GOT3 (cell line): ENCODE measurements around the gene BPIFA3.

Source experiments
- DNase-seq: peaks from one replicate; lab custom pipeline; 2025; ENCODE audit warnings: mixed read lengths; lab: John Stamatoyannopoulos, UW

Gene BPIFA3

GRCh38 chr20:33224399-33224798, 7.2 kb downstream of the BPIFA3 start:
- no peak for DNase-seq

GRCh38 chr20:33229843-33230242, 12.7 kb downstream of the BPIFA3 start:
- no peak for DNase-seq

- DNase-seq = no peak
Measured at GRCh38 chr20:33231237-33231636, 14.1 kb downstream of the BPIFA3 start.

- DNase-seq = no peak
Measured at GRCh38 chr20:33232486-33233072, 15.4 kb downstream of the BPIFA3 start.

DNA sequence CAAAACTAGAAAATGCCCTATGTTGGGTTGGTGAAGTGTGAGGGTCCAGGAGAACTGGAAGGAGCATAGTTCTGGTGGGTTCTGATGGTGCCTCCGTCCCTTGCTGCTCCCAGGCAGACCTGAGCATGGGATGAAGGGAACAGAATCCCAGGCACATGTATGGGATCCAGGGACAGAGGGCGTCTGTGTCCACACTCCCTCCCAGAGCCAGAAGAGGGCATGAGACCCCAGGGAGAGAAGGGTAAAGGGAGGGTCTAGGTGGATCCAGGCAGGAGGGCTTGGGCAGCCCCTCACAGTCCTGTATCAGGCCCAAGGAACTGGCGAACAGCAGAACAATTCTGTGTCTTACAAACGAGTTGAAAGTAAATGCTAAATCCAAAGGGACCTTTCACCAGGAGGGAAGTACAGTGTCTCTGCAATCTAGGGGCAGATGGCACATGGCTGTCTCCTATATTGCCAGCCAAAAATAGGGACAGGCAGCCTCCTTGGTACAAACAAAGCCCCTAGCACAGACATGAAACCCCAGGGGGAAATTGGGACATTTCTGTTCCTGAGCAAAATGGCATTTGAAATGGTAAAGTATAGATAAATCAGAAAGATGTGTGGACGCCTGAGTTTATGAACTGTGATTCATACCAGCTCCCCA, 16.1 kb downstream of the BPIFA3 start:
- no peak for DNase-seq

GRCh38 chr20:33234050-33234449, 16.9 kb downstream of the BPIFA3 start:
- DNase-seq = no peak

GRCh38 chr20:33235696-33236095, 18.5 kb downstream of the BPIFA3 start, which contains the start of gene BPIFA1:
TSS of gene BPIFA1 (plus strand) at chr20:33235996. CDS start at chr20:33237712, 1,716 bp downstream.
- DNase-seq = no peak

- DNase-seq = no peak
Measured at GRCh38 chr20:33236351-33236750, 19.2 kb downstream of the BPIFA3 start.

GRCh38 chr20:33237989-33238388, 20.8 kb downstream of the BPIFA3 start:
- DNase-seq = no peak

DNA sequence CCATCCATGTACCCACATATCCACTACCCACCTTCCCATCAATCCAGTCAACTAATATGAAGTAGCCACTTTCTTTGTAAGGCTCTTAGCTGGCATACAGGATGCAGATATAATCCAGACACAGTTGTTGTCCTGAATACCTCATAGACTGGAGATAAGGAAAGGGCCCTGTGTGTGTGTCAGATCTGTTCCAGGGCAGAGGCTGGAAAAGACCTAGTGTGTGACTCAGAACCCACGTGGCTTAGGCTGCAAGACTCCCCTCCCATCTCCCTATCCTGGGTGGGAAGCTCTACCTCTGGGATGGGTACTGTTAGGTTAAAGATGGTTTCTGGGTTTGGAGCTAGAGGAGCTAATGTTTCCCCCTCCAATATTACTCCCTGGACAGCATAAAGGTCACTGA, 22.3 kb downstream of the BPIFA3 start:
- DNase-seq = no peak

DNA sequence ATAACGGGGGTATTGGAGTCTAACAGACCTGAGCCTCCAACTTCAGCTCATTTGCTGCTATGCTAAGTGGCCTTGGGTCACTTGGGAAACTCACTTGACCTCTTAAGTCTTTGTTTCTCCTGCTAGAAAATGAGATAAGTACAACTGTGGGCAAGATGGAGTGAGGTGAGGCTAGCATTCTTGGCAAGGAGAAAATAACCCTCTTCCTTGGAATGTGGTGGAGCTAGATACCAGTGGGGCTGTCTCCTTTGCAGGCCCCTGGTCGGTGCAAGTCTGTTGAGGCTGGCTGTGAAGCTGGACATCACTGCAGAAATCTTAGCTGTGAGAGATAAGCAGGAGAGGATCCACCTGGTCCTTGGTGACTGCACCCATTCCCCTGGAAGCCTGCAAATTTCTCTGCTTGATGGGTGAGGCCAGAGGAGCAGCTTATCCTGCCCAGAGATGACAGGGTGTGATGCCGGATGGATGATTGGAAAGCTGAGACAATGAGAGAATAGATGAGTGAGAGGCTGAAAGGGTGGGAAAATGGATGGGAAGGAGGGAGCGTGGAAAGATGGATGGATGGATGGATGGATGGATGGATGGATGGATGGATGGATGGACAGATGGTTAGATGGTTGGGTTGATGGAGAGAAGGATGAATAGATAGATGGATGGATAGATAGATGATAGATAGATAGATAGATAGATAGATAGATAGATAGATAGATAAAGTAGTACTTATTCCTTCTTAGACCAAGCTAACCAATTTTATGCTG, 23.0 kb downstream of the BPIFA3 start:
- DNase-seq = no peak

DNA sequence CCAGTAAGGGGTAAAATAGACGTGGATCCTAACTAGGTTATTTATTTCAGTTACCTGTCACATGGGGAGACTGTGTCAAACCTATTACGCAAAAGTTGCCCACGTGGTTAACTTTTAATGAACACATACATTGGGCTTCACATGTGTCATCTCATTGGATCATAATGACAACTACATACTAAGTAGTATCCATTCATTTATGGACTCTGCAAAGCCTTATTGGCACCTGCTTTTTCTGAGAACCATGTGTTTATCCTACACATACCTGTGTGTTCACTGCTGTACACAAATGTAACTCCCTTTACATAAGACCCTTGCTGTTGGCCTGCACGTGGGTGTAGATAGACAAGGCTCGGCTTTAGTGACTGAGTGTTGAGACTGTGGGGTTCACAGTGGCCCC, 23.8 kb downstream of the BPIFA3 start:
- no peak for DNase-seq

- DNase-seq = no peak
Measured at GRCh38 chr20:33242319-33243100, 25.4 kb downstream of the BPIFA3 start.

DNA sequence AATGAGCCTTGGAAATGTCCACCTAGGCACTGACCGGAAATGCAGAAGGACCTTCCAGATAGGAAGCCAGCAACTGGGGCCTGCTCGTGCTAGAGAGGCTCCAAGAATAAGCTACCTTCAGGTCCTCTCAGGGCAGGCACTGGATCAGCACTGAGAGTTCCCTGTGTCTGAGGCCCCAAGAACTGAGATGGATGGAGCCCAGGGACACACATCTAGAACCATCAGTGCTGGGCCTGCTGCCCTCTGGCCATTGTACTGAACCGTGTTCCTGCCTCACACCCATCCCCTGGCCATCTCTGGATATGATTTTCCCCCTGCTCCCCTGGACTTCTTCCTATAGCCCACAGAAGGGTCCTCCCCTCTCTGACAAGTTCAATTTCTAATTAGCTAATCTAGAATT, 28.9 kb downstream of the BPIFA3 start:
- DNase-seq = no peak

DNA sequence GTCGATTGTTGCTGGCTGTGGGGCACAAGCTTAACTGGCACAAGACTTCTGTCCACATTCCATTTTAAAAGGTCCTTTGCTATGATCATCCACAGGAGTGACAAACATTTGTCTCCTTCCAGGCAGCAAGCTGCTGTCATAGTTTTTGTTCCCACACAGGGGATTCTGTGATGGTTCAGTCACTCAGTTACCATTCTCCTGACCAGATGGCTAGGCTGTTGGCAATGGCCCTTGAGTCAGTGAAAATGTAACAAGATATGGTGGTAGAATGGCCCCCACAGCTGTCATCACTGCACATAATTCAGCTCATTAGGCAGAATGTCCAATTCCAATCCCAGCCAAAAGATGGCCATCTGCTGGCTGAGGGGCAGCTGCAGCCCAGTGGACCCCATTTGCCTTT, 32.3 kb downstream of the BPIFA3 start:
- no peak for DNase-seq

- no peak for DNase-seq
Measured at GRCh38 chr20:33250666-33251065, 33.5 kb downstream of the BPIFA3 start.

GRCh38 chr20:33251496-33251895, 34.3 kb downstream of the BPIFA3 start:
- DNase-seq = no peak

DNA sequence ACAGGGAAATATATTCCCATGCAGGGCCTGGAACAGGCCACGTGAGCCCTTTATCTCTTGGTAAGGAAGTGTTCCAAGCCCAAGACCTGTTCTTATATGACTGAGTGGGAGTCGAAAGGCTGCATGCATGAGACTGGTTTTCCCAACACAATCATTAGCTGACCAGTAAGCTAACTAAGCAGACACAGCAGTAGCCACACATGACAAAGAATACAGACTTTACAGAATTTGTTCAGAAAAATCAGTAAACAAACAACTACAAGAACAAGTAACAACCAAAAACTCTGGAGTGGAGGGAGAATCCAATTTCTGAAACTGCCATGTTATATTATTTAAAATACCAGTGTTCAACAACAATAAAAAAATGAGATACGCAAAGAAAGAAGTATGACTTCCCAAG, 35.3 kb downstream of the BPIFA3 start:
- DNase-seq = no peak

DNA sequence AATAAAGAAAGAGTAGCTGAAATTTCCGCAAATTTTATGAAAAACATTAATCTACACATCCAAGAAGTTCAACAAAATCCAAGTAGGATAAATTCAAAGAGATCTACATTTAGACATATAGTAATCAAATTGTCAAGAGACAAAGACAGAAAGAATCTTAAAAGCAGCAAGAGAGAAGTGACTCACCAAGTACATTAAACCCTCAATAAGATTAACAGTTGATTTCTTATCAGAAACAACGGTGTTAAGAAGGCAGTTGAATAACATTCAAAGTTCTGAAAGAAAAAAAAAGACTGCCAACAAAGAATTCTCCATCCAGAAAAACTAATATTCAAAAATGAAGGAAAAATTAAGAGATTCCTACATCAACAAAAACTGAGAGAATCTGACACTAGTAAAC, 37.9 kb downstream of the BPIFA3 start:
- no peak for DNase-seq

- DNase-seq = no peak
Measured at GRCh38 chr20:33257237-33257636, 40.1 kb downstream of the BPIFA3 start.

DNA sequence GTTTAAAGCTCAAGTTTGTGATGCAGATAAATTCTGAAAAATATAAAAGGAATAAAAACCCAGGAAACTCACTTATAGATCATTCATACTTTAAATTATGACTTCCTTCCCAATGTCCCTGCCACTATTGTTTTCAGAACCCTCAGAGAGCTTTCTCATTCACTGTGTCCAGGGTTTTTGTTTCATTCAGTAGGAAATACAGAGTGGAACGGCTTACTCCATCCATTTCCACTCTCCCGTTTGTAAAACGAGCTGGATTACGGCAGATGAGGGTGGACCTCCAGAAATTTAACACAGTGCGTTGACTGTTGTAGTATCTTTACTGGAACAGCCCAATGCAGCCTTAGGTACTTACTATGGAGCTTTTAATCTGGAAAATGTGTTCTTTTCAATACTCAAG, 42.2 kb downstream of the BPIFA3 start:
- DNase-seq = no peak

- no peak for DNase-seq
Measured at GRCh38 chr20:33261465-33261864, 44.3 kb downstream of the BPIFA3 start.
